GM23248 (cell line): ENCODE measurements around the gene UBTF.

Source experiments
- EZH2 ChIP-seq: fragments of 200-600 bp; sonication (generic); IDR thresholded peaks from 2 replicates; pipeline ENCODE4 v1.6.1; 2018; ENCODE audit warnings: antibody characterized with exemption, mild to moderate bottlenecking; ENCODE audit not compliant: insufficient read depth, poor library complexity, severe bottlenecking
- EZH2phosphoT487 ChIP-seq: fragments of 200-600 bp; sonication (generic); IDR thresholded peaks from 2 replicates; pipeline ENCODE4 v1.6.1; 2018; ENCODE audit warnings: antibody characterized with exemption, moderate library complexity, mild to moderate bottlenecking, low read depth; ENCODE audit not compliant: insufficient read depth

DNA sequence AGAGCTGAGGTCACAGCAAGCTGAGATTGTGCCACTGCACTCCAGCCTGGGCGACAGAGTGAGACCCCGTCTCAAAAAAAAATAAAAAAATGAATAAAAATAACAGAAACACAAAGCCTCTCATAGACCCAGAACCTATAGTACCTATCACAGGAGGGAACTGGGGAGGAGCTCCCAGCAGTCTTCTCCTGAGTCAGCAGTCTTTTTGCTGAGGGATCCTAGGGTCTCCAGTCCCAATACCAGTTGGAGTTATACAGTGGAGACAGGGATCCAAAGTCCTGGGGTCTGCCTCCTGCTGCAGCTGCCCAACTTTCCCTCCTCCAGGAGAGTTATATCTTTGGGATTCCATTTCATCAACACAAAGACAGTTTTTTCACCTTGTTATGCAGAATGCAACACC, 36.5 kb downstream of the UBTF start:
- TF ChIP-seq EZH2 (no peak), EZH2phosphoT487 (no peak)
